DOHH2 (cell line): Measurements from ENCODE around the gene OAT.
"Not testable (repeated sequence)": the region's sequence is repeated elsewhere in the genome, so short reads cannot be mapped to it uniquely, and the experiment has no call there.

ENCODE experiments used
- EZH2phosphoT487 ChIP-seq: fragments of 200-600 bp; sonication (generic); IDR thresholded peaks from 2 replicates; pipeline ENCODE4 v1.6.1; 2017; ENCODE audit warnings: borderline replicate concordance, mild to moderate bottlenecking, antibody characterized with exemption, low read length, moderate library complexity, mixed read lengths
- TF ChIP-seq, protein P1 (sequence below): fragments of 200-600 bp; sonication (generic); IDR thresholded peaks from one replicate; pipeline ENCODE4 v1.5.1; 2014; ENCODE audit warnings: antibody characterized with exemption, mild to moderate bottlenecking, low read depth, low read length; ENCODE audit not compliant: poor library complexity, severe bottlenecking

DNA sequence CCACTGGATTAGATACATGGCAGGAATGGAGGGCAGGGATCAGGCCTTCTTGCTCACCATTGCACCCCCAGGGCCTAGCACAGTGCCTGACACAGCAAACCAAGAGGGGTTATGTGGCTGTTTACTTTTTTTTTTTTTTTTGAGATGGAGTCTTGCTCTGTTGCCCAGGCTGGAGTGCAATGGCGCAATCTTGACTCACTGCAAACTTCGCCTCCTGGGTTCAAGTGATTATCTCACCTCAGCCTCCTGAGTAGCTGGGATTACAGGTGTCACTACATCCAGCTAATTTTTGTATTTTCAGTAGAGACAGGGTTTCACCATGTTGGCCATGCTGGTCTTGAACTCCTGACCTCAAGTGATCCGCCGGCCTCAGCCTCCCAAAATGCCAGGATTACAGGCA is 17.0 kb upstream of the OAT start:
- TF ChIP-seq, protein P1, sequence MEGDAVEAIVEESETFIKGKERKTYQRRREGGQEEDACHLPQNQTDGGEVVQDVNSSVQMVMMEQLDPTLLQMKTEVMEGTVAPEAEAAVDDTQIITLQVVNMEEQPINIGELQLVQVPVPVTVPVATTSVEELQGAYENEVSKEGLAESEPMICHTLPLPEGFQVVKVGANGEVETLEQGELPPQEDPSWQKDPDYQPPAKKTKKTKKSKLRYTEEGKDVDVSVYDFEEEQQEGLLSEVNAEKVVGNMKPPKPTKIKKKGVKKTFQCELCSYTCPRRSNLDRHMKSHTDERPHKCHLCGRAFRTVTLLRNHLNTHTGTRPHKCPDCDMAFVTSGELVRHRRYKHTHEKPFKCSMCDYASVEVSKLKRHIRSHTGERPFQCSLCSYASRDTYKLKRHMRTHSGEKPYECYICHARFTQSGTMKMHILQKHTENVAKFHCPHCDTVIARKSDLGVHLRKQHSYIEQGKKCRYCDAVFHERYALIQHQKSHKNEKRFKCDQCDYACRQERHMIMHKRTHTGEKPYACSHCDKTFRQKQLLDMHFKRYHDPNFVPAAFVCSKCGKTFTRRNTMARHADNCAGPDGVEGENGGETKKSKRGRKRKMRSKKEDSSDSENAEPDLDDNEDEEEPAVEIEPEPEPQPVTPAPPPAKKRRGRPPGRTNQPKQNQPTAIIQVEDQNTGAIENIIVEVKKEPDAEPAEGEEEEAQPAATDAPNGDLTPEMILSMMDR: not testable (repeated sequence)
- not testable (repeated sequence) for TF ChIP-seq EZH2phosphoT487
